Mucosa of gallbladder (tissue), 1 donor: Measurements from ENCODE around the gene ACTMAP. TPM values are rescaled to one million over a fixed set of nuclear protein-coding genes. Genes with fewer than 3 reads are reported as not detected.
"Not testable (repeated sequence)": the region's sequence is repeated elsewhere in the genome, so short reads cannot be mapped to it uniquely, and the experiment has no call there.

Experiments used
- DNase-seq: peaks from one replicate; pipeline ENCODE4 v3.0.0-alpha.2; 2020; ENCODE audit warnings: low spot score
- total RNA-seq: library from RNA; stranded (reverse); gene quantifications from one replicate; pipeline ENCODE4 v1.2.1, GENCODE V29; 2021
- donor health status: DM: no; HTN: no; CAD: no.

ACTMAP gene
- total RNA-seq, 1 donor from 2014 or later: 11.6 TPM

GRCh38 chr19:40743926-40744325, 6.4 kb downstream of the ACTMAP start:
- no peak for DNase-seq

- no peak for DNase-seq
Measured at GRCh38 chr19:40742886-40743285, 7.4 kb downstream of the ACTMAP start.

DNA sequence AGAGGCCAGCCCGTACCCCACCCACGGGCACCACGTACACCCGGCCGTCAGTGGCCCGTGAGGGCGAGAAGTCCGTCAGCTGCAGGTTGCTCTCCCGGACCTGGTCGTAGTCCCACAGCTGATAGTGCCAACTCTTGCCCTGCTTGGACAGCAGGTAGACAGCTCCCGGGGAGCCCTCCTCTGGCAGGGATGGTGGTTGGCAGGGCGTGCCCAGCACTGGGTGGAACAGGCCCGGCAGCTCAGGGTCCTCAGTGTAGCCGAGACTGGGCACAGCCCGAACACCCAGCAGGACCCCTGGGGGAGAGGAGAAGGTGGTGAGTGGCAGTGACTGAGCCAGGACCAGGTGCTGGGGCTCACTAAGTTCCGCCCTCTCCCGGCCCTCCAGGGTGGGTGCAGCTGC, 7.8 kb downstream of the ACTMAP start:
- no peak for DNase-seq

- DNase-seq: no peak
Measured at GRCh38 chr19:40741527-40742390, 8.5 kb downstream of the ACTMAP start.

GRCh38 chr19:40740747-40741146, 9.5 kb downstream of the ACTMAP start:
- peak; percentile 31 for DNase-seq

- DNase-seq: no peak
Measured at GRCh38 chr19:40739871-40740703, 10.2 kb downstream of the ACTMAP start.

- DNase-seq: no peak
Measured at GRCh38 chr19:40739030-40739839, 11.0 kb downstream of the ACTMAP start.

DNA sequence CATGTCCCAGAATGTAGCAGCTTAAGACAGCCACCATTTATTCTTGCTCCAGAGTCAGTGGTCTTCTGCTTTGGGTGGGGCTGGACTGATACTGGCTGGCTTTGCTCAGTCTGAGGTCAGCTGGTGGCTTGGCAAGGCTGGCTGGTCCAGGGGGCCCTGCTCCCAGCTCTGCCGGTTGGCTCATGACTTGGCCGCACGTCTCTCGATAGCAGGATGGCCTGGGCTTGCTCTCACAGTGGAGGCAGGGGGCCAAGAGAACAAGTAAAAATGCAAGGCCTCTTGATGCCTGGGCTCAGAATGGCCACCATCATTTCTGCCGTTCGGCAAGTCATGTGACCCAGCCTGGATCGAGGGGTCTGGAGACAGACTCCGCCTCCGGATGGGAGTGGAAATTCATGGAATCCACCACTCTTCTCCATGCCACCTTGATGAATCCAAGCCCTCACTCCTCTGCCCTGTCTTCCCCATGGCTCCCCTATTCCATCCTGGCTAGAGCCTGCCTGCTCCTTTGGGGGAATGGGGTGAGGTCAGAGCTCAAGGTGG, 13.1 kb downstream of the ACTMAP start:
- DNase-seq: no peak

GRCh38 chr19:40736661-40737060, 13.6 kb downstream of the ACTMAP start:
- DNase-seq: no peak

DNA sequence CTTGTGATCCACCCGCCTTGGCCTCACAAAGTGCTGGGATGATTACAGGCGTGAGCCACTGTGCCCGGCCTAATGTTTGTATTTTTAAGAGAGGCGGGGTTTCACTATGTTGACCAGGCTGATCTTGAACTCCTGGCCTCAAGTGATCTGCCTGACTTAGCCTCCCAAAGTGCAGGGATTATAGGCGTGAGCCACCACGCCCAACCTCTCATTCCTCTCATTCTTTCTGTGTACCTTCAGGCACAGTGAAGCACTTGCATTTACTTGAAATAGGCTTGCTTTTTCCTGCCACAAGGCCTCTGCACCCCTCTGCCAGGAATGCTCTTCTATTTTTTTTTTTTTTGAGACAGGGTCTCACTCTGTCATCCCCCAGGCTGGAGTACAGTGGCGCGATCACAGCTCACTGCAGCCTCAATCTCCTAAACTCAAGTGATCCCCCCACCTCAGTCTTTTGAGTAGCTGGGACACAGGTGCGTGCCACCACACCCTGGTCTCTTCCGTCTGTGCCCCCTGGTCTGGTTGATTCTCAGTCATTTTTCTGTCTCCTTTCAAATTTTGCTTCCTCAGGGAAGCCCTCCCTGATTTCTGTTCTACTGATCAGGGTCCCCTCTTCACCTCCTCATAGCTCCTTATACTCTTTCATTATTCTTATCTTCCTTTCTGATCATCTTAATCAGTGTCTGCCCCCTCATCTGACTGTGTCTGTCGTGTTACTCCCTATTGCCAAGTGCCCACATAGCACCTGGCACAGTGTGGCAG, 15.1 kb downstream of the ACTMAP start:
- DNase-seq: no peak

DNA sequence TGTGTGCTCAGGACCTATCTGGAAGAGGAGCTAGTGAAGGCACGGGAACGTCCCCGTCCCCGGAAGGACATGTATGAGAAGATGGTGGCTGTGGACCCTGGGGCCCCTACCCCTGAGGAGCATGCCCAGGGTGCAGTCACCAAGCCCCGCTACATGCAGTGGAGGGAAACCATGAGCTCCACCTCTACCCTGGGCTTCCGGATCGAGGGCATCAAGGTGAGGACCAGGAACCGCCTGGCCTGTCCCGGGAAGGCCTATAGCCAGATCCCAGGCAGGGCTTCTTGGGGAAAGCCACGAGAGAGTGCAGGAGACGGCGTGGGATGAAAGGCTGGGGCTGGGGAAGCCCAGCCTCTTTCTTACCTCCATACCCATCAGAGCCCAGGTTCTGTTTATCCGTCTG, 17.1 kb downstream of the ACTMAP start:
- DNase-seq: no peak

GRCh38 chr19:40732304-40732703, 18.0 kb downstream of the ACTMAP start:
- DNase-seq: not testable (repeated sequence)

DNA sequence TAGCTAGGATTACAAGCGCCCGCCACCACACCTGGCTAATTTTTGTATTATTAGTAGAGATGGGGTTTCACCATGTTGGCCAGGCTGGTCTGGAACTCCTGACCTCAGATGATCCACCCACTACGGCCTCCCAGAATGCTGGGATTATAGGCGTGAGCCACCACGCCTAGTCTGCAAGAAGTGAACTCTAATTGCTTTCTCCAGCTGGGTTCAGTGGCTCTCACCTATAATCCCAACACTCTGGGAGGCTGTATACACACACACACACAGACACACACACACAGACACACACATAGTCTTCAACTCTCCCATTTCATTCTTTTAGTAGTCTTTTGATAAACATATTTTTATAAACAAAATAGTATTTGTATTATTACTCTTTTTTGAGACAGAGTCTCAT, 20.2 kb downstream of the ACTMAP start:
- not testable (repeated sequence) for DNase-seq

DNA sequence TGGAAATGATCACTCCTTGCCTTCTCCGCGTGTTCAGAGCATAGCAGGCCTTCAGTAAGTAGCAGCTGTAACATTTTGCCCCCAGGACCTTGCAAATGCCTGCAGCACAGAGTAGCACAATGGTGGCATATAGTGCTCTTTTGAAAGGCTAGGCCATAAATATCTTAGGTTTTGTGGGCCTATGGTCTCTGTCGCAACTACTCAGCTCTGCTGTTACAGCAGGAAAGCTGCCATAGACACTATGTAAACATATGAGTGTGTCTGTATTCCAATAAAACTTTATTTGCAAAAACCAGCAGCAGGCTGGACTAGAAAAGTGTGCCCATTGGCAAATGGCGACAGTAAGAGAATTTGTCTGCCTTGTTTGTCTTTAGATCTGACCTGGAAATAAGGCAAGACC, 24.0 kb downstream of the ACTMAP start:
- DNase-seq: no peak

DNA sequence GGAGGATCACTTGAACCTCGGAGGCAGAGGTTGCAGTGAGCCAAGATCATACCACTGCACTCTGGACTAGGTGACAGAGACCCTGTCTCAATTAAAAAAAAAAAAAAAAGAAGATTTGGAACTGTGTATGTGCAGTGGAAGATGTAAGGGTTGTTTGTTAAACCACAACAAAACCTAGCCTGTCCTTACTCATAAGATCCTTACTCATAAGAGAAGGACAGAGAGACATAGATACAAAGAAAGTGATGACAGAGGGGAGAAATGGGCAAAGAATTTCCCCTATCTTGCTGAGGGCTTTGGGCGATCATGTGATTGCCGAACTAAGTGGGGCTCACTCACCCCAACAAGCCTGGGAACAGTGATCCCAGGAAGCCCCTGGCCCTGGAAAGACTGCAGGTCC, 25.4 kb downstream of the ACTMAP start:
- no peak for DNase-seq

- no peak for DNase-seq
Measured at GRCh38 chr19:40724315-40724714, 26.0 kb downstream of the ACTMAP start.

GRCh38 chr19:40723661-40724254, 26.5 kb downstream of the ACTMAP start:
- no peak for DNase-seq

GRCh38 chr19:40721936-40722661, 28.2 kb downstream of the ACTMAP start:
- no peak for DNase-seq

DNA sequence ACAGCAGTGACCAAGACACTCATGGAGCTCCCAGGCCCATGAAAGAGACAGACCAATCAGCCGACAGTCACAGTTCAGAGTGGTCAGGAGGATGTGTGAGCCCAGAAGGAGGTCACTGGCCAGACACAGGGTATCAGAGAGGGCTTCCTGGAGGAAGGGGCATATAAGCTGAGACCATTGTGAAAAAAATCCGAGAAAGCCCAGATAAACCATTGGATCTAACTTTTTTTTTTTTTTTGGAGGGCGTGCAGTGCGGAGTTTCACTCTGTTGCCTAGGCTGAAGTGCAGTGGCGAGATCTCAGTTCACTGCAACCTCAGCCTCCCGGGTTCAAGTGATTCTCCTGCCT, 29.2 kb downstream of the ACTMAP start:
- no peak for DNase-seq

DNA sequence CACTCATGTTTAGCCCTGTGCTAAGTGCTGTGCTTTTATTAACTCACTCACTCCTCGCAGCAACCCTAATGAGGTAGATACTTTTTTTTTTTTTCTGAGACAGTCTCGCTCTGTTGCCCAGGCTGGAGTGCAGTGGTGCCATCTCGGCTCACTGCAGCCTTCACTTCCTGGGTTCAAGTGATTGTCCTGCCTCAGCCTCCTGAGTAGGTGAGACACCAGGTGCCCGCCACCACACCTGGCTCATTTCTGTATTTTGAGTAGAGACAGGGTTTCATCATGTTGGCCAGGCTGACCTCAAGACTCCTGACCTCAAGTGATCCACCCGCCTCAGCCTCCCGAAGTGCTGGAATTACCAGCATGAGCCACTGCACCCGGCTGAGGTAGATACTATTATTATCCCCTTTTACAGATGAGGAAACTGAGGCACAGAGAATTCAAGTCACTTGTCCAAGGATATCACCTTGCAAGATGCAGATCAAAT, 30.8 kb downstream of the ACTMAP start:
- no peak for DNase-seq
